GM10266 (cell line): ENCODE data around the gene GLT6D1.

Source experiments
- DNase-seq: peaks from one replicate; pipeline ENCODE4 v3.0.0; 2012; ENCODE audit errors: extremely low spot score
- TF ChIP-seq, protein P1 (sequence below): IDR thresholded peaks from 2 replicates; pipeline ENCODE4 v1.5.1; 2012; ENCODE audit warnings: mild to moderate bottlenecking, low read depth; ENCODE audit not compliant: control insufficient read depth, insufficient read depth; ENCODE audit errors: missing control alignments

GLT6D1 gene

DNA sequence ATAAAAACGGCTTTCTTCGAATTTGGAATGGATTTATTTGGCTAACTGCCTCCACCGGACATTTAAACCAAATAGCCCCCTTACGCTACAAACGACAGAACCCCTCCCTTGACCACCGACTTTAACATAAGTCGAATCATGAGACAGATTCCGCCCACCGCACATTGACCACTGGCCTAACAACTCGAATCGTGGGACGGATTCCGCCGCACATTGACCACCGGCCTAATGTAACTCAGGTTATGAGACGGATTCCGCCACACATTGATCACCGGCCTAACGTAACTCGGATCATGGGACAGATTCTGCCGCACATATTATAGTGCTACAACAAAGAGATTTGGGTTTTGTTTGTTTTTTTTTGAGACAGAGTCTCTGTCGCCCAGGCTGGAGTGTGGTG lies 21.1 kb upstream of the GLT6D1 start:
- TF ChIP-seq, protein P1, sequence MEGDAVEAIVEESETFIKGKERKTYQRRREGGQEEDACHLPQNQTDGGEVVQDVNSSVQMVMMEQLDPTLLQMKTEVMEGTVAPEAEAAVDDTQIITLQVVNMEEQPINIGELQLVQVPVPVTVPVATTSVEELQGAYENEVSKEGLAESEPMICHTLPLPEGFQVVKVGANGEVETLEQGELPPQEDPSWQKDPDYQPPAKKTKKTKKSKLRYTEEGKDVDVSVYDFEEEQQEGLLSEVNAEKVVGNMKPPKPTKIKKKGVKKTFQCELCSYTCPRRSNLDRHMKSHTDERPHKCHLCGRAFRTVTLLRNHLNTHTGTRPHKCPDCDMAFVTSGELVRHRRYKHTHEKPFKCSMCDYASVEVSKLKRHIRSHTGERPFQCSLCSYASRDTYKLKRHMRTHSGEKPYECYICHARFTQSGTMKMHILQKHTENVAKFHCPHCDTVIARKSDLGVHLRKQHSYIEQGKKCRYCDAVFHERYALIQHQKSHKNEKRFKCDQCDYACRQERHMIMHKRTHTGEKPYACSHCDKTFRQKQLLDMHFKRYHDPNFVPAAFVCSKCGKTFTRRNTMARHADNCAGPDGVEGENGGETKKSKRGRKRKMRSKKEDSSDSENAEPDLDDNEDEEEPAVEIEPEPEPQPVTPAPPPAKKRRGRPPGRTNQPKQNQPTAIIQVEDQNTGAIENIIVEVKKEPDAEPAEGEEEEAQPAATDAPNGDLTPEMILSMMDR = no peak
- DNase-seq = no peak

DNA sequence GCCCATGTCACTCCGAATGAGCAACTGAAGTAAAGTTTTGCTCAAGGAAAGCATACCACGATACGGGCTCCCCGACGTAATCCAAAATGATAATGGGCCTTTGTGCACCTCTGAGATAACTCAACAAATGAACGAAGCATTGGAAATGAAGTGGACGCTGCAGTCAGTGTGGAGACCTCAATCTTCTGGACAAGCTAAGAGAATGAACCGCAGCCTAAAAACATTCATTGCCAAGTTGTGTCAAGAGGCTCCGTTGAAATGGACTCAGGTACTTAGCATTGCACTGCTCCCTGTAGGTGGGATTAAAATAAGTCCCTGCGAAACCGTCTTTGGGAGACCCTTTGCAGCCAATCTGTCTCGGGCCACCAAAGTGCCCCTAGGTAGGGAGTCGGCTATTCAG lies 19.9 kb upstream of the GLT6D1 start:
- TF ChIP-seq, protein P1 = no peak

DNA sequence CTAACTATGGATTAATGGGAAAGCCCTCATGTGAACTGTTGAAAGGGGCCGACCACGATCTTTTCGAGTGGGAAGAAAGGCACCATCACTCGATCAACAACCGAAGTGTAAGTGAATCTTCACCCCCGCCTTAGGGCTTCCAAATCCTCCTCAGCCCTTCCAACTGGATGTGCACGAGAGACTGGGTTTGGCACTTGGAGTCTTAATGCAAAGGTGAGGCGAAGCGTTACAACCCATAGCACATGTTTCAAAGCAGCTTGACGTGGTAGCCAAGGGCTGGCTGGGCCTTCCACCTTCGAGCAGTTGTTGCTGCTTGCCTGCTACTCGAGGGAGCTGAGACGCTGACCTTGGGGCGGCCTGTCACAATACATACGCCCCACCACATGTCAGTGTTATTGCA lies 18.1 kb upstream of the GLT6D1 start:
- TF ChIP-seq, protein P1 = no peak
- DNase-seq = no peak

More for the DNA sequence above, 19.9 kb upstream of the GLT6D1 start:
- DNase-seq = no peak

DNA sequence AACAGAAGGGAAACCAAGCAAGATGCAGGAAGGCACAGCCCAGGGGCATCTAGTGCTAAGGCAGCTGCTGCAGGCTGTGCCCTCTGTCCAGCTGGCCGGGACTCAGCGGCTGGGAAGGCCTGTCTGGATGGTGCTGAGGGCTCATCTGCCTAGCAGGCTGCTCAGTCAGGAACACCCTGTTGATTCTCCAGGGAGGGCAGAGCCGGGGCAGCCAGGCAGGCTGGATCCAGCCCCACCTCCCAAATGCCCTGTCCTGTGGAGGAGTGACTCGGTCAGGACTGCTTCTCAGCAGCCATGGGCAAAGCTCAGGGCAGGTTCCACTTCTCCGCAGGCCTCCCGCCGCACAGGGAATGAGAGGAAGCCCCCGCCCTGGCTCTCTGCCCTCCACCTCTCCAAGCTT lies 16.0 kb upstream of the GLT6D1 start:
- DNase-seq = no peak
- TF ChIP-seq, protein P1 = no peak

DNA sequence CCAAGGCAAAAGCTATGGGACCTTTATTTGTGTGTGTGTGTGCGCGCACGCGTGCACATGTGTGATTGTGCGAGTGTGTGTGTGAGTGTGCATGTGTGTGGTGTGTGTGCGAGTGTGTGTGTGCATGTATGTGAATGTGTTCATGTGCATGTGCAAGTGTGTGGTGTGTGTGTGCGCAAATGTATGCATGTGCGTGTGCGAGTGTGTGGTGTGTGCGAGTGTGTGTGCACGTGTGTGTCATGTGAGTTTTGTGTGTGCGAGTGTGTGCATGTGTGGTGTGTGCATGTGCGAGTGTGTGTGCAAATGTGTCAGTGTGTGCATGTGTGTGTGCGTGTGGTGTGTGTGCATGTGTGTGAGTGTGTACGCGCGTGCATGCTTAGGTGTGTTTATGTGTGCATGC lies 11.1 kb upstream of the GLT6D1 start:
- DNase-seq = no peak
- TF ChIP-seq, protein P1 = no peak

DNA sequence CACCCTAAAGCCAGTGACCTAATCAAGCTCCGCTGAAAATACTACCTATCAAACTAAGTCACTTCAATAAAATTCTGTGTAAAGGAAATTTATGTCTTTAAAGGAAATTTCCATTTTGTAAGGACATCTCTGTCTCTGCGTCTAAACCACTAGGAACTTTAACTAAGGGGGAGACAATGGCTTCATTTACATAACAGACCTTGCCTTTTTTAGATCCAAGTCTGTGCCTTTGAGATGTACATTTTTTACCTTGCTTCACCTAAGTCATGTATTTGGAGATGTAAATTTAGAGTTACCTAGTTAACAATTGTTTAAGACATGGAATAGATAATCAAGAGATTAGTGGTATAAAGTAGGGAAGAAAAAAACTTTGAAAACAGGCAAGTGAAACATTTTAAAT lies 10.2 kb upstream of the GLT6D1 start:
- TF ChIP-seq, protein P1 = no peak
- no peak for DNase-seq

DNA sequence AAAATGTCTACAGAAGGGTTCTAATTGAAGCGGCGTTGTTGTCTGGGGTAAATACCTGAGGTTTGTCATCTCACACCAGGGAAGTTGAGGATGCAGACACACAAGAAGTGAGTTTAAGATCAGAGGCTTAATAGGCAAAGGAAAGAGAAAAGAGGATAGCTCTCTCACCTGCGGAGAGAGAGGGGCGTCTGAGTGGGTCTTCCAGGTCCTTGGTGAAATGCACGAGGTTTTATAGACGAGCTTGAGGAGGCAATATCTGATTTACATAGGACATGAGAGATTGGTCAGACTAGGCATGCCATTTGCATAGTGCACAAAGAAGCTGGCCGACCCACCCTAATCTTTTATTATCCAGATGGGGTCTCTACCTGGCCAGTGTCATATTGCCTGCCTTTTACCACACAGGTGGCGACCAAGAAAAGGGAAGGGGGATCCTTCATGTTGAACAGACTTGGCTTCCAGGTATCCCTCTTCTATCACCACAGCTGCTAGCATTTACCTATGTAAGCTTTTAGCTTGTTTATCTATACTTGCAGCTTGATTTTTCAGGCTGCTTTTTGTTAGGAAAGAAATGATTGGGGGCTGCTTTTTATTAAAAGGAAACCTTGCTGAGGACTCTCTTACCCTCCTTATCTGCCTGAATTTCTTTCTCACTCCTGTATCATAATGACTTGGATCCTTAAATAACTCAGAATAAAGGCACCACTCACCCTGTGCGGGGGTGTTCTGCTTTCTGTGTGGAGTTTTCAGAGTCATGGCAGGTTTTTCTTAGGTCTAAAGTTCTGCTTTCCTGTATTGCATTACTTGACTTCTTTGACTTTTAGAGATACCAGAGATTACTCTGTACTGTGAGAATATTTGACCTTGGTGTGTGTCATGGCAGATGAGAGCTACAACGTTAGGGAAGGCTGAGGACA lies 9.4 kb upstream of the GLT6D1 start:
- DNase-seq = no peak
- TF ChIP-seq, protein P1 = no peak
